ENCODE measurements around the gene LEPR.
"Not testable (repeated sequence)": the region's sequence is repeated elsewhere in the genome, so short reads cannot be mapped to it uniquely, and the experiment has no call there.

LEPR gene, protein sequence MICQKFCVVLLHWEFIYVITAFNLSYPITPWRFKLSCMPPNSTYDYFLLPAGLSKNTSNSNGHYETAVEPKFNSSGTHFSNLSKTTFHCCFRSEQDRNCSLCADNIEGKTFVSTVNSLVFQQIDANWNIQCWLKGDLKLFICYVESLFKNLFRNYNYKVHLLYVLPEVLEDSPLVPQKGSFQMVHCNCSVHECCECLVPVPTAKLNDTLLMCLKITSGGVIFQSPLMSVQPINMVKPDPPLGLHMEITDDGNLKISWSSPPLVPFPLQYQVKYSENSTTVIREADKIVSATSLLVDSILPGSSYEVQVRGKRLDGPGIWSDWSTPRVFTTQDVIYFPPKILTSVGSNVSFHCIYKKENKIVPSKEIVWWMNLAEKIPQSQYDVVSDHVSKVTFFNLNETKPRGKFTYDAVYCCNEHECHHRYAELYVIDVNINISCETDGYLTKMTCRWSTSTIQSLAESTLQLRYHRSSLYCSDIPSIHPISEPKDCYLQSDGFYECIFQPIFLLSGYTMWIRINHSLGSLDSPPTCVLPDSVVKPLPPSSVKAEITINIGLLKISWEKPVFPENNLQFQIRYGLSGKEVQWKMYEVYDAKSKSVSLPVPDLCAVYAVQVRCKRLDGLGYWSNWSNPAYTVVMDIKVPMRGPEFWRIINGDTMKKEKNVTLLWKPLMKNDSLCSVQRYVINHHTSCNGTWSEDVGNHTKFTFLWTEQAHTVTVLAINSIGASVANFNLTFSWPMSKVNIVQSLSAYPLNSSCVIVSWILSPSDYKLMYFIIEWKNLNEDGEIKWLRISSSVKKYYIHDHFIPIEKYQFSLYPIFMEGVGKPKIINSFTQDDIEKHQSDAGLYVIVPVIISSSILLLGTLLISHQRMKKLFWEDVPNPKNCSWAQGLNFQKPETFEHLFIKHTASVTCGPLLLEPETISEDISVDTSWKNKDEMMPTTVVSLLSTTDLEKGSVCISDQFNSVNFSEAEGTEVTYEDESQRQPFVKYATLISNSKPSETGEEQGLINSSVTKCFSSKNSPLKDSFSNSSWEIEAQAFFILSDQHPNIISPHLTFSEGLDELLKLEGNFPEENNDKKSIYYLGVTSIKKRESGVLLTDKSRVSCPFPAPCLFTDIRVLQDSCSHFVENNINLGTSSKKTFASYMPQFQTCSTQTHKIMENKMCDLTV

GRCh38 chr1:65420590-65421350 is at the start of gene LEPR, which contains the start of gene LEPROT:
TSS of gene LEPR (plus strand) at chr1:65420668. CDS start at chr1:65565566, 144,898 bp downstream.
TSS of gene LEPROT (plus strand) at chr1:65420668. CDS start at chr1:65420725, 57 bp downstream.
- no peak for DNase-seq (ENCODE audit: low read depth in 1 of 2, low spot score in 1 of 2)

DNA sequence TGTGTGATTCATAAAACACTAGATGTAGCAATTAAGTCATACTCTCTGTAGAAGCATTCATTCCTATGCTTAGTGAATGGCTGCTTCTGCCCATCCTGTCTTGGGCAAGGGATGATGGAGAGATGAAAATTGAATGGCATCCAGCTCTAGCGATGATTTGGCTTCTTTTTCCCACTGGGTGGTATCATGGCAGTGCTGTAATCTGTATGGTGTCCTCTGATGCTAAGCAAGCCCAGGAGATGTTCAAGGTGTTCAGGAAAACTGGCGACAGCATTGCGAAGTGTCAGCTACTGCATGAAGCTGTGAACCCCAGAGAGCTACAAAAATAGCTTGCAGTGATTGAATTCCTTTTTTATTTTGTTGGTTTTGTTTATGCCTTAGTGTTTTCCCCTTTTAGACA is 48.9 kb upstream of the LEPR start:
- no peak for DNase-seq (ENCODE audit: low read depth in 1 of 2, low spot score in 1 of 2)

GRCh38 chr1:65372557-65372956 is 47.9 kb upstream of the LEPR start:
- no peak for DNase-seq (ENCODE audit: low read depth in 1 of 2, low spot score in 1 of 2)

DNA sequence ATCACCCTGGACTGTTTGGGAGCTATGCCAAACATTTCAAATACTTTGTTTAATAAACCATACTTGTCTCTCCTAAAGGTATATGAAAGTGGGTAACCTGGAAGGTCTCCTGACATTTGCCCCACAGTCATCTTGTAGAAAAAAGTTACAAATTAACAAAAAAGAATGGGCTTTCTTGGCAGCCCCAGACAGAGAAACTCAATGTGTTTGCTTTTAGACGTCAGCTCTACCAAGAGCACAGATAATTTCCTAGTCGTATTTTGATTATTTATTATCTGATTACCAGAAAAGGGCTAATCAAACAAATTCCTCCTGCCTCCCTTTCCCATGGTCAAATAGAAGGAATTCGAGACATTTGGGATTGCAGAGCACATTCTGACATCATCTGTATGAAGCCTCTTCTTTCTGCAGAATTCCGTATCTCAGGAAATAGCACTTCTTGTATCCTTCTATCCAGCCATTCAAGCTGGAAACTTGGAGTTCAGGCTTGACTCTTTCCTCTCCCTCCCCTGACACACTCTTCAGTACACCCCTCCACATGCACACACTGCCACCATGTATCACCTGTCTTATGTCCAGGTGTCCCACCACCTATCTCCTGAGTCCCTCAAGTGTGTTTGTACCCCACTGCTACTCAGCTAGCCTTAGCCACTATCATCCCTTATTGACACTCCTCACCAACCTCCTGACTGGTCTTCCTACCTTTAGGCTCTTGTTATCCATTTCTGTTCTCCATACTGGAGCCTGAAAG is 42.8 kb upstream of the LEPR start:
- no peak for DNase-seq (ENCODE audit: low read depth in 1 of 2, low spot score in 1 of 2)

DNA sequence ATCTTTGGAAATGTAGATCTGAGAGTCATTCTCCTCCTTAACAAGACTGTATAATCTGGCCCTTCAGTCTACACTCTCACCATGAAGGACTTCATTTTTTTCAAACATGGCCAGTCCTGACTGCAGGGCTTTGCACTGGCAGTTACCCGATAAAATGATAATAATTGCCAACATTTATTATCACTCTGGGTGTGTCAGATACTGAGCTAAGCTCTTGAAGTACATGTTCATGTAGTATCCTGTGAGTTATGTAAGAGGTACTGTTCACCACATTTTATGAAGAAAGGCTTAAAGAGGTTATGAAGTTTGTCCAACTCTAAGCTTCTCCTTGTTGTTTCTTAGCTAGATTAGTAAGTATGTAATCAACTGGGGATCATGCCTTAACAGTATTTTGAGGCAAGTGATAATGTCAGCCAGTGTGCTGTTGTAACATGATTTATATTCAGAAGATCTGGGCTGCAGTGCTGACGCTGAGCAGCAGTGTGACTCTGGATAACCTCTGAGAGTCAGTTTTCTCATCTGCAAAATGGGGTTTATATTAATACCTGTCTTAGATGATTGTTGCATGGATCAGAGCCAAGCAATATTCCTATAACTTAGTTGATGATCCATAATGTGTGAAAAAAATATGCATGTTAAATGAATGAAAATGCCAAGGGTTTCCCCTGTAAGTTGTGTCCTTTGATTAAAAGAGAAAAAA is 42.1 kb upstream of the LEPR start:
- no peak for DNase-seq (ENCODE audit: low read depth in 1 of 2, low spot score in 1 of 2)

- not testable (repeated sequence) for DNase-seq (ENCODE audit: low read depth in 1 of 2, low spot score in 1 of 2)
Measured at GRCh38 chr1:65384426-65384825, 36.0 kb upstream of the LEPR start.

DNA sequence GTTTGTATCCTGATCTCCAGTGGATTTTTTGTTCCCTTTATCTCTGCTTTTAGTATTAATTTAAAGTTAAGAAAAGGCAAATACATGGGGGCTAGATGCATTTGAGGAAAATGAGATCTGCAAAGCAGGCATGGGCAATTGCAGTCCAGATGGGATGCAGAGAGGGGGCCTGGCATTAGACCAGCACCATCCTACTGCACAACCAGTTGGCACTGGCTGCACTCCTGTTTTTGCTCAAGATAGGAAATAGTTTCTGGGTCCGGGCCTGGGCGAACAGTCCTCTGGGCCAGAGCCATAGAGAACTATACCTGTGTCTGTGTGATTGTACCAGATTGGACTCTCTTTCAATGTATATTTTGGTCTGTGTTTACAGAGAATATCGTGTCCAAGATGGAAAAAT is 34.0 kb upstream of the LEPR start:
- no peak for DNase-seq (ENCODE audit: low read depth in 1 of 2, low spot score in 1 of 2)

DNA sequence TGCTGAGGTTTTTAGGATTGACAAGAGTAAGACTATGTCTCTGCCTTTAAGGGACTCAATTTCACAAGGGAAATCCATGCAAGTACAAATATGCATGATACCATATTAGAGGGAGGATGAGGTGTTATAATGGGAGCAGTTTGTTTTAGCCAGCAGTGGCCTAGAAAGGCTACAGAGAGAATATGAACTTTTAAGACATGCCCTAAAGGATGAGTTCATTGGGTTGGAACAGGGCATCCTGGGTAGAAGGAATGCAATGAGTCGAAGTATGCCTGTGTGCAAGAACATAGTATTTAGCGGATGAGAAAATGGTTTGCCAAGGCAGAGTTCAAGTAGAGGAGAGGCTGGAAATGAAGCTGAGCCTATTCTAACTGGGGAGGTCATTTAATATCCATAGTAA is 32.6 kb upstream of the LEPR start:
- no peak for DNase-seq (ENCODE audit: low read depth in 1 of 2, low spot score in 1 of 2)

DNA sequence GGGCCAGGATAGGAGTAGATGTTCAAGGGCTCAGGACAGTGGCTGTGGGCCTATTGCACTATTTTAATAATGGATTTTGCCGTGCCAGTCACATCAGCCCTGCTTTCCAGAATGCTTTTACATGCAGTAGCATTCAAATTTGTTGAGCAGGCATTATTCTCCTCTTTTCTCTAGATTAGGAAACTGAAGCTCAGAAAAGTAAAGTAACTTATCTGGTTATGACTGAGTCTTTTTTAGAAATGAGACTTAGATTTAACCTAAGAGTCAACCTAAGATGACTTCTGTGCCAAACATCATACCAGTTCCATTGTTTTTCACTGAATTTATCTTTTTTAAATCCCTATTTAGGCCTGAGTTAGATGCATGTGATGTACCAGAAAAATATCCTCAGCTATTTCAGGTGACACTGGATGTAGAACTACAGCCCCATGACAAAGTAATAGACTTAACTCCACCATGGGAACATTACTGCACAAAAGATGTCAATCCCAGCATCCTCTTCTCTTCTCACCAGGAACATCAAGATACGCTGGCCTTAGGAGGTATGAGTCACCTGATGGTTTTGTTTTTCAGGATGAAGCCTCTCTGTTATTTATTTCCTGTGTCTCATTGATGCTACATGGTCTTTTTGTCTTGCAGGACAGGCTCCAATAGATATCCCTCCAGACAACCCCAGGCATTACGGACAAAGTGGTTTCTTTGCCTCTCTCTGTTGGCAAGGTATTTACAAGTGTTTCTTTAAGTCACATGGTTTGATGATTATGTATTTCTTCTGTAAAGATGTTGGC is 31.4 kb upstream of the LEPR start:
- no peak for DNase-seq (ENCODE audit: low read depth in 1 of 2, low spot score in 1 of 2)

DNA sequence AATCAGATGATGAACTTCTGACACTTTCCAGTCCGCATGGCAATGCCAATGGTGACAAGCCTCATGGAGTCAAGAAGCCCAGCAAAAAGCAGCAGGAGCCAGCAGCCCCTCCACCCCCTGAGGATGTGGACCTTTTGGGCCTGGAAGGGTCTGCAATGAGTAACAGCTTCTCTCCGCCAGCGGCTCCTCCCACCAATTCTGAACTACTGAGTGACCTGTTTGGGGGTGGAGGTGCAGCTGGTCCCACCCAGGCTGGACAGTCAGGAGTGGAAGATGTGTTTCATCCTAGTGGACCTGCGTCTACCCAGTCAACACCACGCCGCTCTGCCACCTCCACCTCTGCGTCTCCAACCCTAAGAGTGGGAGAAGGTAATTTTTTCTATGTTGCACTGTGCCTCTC is 28.0 kb upstream of the LEPR start:
- DNase-seq (ENCODE audit: low read depth in 1 of 2, low spot score in 1 of 2), result no peak

GRCh38 chr1:65393347-65393746 is 27.1 kb upstream of the LEPR start:
- no peak for DNase-seq (ENCODE audit: low read depth in 1 of 2, low spot score in 1 of 2)

DNA sequence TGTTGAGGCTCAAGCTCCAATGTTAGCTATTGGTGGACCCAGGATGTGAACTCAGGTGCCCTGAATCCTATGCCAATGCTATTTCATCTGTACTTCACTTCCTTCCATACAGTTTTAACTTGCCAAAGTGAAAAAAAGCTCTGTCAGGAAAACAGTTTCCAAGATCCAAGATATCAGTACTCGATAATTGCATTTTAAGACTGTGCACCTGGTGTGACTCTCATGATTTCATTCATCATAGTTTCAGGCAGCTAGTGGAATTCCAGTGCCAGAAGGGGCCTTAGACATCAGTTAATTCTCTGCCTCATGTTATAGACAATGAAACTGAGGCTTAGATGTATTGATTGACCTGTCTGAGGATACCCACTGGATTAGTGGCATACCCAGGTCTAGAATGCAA is 26.5 kb upstream of the LEPR start:
- no peak for DNase-seq (ENCODE audit: low read depth in 1 of 2, low spot score in 1 of 2)

- DNase-seq (ENCODE audit: low read depth in 1 of 2, low spot score in 1 of 2), result no peak
Measured at GRCh38 chr1:65395887-65396612, 24.4 kb upstream of the LEPR start.

GRCh38 chr1:65398083-65398482 is 22.4 kb upstream of the LEPR start:
- no peak for DNase-seq (ENCODE audit: low read depth in 1 of 2, low spot score in 1 of 2)

DNA sequence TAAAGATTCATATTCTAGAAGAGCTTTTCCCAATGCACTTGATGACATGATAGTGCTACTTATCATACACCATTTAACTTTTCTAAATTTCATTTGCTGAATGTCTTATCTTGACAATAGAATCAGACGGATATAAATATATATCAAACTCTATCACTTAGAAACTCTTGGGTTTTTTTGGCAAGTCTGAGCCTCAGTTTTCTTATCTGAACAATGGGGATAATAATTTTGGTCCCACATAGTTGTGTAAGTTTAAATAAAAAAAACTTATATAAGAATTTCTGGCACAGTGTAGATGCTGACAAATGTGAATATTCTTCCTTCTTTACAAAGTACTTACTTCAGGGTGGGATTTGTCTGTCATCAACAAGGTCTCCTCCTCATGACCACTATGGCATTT is 21.5 kb upstream of the LEPR start:
- DNase-seq (ENCODE audit: low read depth in 1 of 2, low spot score in 1 of 2), result no peak

- DNase-seq (ENCODE audit: low read depth in 1 of 2, low spot score in 1 of 2), result no peak
Measured at GRCh38 chr1:65401612-65402011, 18.9 kb upstream of the LEPR start.

DNA sequence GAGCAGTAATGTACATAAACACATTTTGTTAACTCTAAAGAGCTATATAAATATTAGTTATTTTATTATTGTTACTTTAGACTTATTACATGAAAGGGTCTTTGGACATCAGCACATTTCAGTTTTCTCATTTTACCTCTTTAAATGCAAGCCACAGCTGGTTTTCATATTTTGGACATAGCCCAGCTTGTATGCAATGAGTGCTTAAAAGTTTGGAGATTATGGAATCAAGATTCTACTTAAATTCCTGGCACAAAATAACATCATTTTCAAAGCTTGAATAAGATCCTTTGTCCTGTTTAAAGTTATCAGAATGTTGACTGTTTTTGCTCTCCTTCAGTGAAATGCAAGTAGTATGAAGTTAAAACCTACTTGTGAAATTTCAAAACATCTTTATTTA is 15.5 kb upstream of the LEPR start:
- no peak for DNase-seq (ENCODE audit: low read depth in 1 of 2, low spot score in 1 of 2)

GRCh38 chr1:65407877-65408276 is 12.6 kb upstream of the LEPR start:
- DNase-seq (ENCODE audit: low read depth in 1 of 2, low spot score in 1 of 2), result no peak
